Measurements from ENCODE around the gene RTL10.

The RTL10 gene

DNA sequence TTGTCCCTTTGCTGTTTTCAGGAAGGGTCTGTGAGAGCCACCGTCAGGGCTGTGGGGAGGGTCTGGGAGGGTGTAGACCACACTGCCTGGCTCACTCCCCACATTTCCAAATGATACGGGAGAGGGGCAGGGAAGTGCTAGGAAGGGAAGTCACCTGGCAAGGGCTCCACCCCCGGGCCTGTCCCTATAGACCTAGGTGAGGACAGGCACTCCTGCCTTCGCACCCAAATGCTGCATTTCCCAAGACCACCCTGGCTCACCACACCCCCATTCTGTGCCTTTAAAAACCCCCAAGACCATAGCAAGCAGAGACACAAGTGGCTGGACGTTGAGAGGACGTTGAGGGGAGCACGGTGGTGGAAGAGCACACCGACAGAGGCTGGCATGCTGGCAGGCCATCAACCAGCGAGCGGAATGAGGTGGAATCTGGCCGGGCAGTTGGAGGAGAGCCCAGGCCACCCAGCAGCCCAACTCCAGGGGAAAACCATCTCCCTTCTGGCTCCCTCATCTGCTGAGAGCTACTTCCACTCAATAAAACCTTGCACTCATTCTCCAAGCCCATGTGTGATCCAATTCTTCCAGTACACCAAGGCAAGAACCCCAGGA, 45.7 kb downstream of the RTL10 start:
- no peak for DNase-seq (ENCODE audit: low read depth)

DNA sequence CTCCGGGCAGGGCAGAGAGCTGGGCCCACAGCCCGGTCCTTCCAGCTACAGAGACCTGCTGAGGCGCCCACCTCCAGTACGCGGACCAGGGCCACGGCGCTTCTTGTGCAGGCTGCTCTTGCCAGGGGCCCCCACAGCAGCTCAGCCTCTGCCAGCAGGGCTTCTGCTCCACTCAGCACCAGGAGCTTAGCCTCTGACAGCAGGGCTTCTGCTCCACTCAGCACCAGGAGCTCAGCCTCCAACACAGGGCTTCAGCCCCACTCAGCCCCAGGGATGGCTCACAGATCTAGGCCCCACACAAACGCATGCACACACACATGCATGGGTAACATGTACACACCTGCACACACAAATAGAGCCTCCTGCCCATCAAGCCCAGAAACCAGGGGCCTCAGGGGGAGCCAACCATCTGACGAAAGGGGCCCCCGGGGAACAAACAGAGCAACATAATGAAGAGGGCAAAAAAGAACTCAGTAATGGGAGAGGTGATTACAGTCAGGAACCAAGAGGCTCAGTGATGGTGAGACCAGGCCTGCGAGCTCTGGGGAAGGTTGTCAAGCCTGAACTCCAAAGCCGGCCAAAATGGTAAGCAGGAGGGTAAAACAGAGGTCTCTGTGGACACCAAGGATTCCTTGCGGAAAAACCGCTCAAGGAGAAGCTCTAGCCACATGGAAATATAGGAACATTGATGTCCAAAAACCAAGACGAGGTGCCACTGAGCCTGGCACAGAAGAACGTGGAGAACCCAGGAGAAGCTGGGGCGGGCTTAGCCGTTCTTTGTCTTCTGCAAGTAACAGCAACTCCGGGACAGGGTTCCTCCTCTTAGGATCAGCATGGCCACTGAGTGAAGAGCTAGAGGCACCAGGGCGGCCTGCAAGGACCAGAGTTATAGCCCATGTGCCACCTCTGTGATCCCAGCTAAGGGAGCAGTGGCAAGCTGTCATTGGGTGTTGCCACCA, 46.5 kb downstream of the RTL10 start:
- DNase-seq (ENCODE audit: low read depth) = no peak

DNA sequence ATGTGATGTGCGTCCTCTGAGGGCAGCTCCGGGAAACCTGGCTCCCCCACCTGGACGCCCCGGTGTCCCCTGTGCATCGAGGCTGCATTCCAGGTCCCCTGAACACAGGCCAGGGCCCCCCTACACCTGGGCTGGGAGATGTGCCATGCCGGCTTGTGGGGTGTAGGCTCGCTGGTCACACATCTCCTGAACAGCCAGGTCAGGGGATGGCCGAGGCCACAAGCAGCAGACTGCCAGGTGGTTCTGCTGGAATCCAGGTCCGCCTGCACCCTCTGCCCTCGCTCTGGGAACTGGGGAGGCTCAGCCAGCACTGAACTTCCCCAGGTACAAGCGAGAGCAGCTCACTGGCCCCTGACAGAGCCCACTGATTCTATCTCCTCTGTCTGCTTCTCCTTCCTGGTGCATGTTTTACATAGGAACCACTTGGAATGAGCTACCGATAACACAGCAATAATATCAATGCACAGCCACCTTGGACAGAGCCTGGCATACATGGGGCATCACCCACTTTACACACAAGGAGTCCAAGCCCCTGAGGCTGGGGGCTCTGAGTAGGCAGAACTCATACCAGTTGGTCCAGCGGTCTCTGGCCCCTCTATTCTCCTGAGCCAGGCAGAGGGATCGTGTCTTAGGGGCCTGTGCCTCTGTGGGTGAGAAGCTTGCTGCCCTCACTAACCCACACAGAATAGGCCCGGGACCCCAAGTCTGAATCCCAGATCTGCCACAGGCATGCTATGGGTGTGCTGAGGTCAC, 47.3 kb downstream of the RTL10 start:
- DNase-seq (ENCODE audit: low read depth) = no peak

DNA sequence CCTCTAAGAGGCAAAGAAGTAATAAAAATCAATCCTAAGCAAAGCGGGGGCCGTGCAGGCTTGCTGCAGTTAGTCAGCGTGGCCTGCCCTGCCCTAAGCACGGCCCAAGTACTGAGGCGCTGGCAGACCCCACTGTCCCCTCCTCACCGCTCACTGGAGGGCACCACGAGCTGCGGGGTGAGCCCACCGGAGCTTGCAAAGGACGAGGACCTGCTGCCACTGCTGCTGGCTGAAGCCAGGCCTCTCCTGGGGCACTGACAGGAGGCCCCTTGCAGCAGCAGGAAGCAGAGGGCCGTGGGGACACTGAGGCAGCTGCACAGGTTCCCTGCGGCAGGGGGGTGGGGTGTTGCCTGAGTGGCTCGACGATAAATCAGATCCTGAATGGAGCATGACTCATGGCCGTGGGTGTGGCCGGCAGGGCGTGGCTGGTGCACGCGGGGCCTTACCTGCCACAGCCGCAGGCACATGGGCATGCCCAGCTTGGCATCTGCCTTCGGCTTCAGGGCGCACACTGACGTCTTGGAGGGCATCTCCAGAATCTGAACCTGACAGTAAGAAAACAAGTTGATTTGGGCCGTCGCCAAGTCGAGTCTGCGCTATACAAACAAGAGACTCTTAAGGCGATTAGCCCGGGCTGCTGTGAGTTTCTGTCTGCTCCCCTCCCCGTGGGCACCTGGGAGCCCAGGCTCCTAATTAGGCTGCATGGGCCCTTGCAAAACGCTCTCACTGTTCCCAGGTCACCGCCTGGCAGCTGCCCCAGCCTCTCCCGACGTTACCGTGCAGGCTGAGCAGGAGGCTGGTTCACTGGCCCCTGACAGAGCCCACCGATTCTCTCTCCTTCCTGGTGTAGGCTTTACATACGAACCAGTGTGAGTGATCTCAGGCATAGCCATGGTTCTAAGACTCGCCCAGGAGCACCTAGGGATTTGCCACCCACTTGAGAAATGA, 48.2 kb downstream of the RTL10 start:
- DNase-seq (ENCODE audit: low read depth) = peak; percentile 9

DNA sequence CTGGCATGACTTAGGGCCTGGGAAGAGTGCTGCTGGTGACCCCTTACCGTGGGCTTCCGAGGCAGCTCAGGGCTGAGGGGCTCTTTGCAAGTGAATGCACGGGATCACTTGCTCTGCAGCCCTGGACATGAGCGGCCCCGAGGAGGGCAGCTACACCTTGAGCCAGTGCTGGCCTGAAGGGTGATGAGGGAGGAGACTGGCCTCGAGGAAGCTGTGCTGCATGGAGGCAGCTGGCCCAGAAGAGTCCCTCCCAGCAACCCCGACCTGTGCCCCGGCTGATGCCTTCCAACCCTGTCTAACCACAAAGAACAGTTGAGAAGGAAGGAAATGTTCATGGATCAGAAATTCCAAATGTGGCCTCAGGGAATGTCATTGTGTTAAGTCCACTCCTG, 48.9 kb downstream of the RTL10 start:
- peak; percentile 67 for DNase-seq (ENCODE audit: low read depth)
